G401 (cell line): ENCODE data around the gene KISS1. TPM values are rescaled to one million over a fixed set of nuclear protein-coding genes. Genes with fewer than 3 reads are reported as not detected.

Source experiments
- DNase-seq: peaks from one replicate; pipeline ENCODE4 v3.0.0-alpha.2; 2015; ENCODE audit warnings: low spot score
- in situ Hi-C: cut with HindIII; loops from 2 replicates; pipeline ENCODE4 v1.10.0; 2016; ENCODE audit warnings: low sequenced_read_pairs, mixed read lengths
- total RNA-seq: library from RNA; depleted of rRNA; stranded (reverse); fragments of >200 nt; shearing (Covaris generic); gene quantifications from 2 replicates; pipeline ENCODE4 v1.2.3, GENCODE V29; 2014

Gene KISS1
- total RNA-seq, 1 experiment from 2014 or later = not detected

DNA sequence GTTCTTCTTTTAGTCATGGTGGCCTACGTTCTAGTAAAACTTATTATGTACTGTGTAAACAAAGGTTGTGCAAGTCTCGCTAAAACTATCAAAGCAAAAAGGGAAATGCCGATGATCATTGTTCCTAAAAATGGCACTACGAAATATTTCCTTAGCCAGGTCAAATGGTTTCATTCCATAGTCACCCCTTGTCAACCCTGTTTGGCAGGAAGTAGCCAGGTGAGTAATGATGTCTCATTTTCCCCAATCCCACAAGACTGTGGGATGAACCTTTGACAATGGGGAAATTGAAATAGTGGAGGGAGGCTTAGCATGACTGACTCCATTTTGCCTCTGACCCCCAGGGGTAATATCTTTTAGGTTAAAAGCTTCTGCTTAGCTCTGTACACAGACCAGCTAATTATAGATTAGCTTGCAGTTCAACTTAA, 24.5 kb downstream of the KISS1 start:
- in situ Hi-C loops = no loop called here
- no peak for DNase-seq

DNA sequence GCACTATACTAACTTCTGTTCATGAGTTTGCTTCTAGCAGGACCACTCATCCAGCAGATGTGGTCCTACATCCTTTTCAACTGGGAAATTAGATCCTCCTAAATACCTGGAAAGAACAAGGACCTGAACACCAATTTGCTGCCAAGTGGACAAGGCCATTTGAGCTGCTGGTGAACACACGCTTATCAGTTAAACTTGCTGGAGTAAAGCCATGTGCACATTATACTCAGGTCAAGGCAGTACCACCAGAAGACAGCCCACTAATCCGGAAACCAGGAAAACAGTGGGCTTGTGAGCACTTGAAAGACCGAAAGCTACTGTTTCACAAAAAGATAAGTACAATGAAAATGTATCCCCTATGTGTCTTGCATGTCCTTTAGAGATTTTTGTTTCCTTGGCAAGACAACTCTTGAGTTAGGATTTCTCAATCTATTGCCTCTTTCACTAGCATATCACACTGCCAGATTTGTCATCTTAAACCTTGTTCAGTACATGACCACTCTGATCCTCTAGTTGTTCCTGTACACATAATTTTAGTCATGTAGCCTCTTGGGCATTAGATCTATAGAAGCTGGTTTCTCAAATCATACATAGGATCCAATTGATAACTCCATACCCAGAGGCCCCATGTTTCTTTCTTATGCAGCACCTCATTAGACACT, 25.7 kb downstream of the KISS1 start:
- in situ Hi-C loops = no loop called here

DNA sequence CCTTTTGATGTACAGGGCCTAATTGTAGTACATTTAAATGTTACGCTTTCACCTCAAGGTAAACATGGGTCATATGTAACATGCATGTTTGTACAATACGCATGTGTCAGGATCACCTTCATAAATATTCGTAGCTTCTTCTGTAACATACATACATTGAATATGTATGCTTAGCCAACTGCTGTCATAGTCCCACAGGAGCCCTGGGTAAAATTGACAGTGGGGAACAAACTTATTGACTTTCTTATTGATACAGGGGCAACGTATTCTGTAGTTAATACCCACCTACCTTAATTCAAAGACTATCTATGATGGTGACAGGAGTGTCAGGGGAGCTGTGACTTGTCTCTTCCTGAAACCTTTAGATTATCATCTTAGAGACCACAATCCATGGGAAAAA, 26.4 kb downstream of the KISS1 start:
- in situ Hi-C loops = no loop called here
- no peak for DNase-seq

More for the DNA sequence above, 25.7 kb downstream of the KISS1 start:
- DNase-seq = no peak

DNA sequence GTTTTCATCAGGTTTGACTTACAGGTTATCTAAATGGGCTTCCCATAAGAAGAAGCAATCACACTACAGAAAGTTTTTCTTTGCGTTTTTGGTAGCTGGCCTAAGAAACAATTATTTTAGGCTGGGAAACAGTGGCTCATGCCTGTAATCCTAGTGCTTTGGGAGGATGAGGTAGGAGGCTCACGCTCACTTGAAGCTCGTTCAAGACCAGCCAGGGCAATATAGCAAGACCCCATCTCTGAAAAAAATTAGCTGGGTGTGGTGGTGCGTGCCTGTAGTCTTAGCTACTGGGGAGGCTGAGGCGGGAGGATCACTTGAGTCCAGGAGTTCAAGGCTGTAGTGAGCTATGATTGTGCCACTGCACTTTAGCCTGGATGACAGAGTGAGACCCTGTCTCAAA, 28.6 kb downstream of the KISS1 start:
- in situ Hi-C loops = no loop called here
- DNase-seq = no peak

DNA sequence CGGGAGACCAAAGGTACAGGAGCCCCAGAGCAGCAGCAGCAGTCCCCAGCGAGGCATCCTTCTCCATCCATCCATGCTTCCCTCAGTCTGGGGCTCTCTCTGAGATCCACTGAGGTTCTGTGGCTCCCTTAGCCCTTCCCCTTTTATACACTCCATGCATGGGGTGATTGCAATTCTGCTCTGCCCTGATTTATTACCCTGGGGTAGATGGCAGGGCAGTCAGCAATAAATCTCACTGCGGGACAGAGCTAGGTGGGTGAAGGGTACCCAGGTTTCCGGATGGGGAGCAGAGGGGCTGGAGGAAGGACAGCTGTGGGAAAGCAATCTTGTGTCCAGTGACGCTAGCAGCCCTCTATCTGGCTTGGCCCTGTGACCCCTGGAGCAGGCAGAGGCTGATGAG, 30.1 kb downstream of the KISS1 start, which contains the start of gene REN:
Gene REN, minus strand, starts transcription at position 119 of the 400 bp plus-strand sequence. Its CDS starts 44 bp downstream, at position 75.
- no peak for DNase-seq
- in situ Hi-C loops = no loop called here

DNA sequence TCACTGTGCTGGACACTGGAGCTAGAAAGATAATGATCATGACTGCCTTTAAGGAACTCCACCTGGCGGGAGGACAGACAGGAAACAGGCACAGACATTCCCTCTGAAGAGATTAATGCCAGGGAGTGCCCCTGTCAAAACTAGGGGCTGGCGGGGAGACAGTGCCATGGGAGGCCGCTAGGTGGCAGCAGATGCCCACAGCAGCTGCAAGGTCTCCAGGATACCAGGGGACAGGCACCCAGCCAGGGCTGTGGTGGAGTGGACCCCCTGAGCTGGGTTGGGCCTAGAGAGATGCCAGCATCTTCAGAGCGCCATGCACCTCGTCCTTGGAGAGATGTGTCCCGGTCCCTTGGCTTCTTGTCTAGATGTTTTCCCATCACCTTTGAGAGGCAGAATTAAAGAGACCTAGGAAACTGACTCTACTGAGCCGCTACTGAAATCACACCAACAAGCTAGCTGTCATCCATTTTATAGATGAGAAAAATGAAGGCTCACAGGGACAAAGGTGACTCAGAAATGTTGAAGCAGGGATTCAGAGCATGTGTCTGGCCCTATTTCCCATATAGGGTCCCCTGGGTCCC, 33.7 kb downstream of the KISS1 start:
- in situ Hi-C loops = no loop called here
- peak; percentile 80 for DNase-seq

DNA sequence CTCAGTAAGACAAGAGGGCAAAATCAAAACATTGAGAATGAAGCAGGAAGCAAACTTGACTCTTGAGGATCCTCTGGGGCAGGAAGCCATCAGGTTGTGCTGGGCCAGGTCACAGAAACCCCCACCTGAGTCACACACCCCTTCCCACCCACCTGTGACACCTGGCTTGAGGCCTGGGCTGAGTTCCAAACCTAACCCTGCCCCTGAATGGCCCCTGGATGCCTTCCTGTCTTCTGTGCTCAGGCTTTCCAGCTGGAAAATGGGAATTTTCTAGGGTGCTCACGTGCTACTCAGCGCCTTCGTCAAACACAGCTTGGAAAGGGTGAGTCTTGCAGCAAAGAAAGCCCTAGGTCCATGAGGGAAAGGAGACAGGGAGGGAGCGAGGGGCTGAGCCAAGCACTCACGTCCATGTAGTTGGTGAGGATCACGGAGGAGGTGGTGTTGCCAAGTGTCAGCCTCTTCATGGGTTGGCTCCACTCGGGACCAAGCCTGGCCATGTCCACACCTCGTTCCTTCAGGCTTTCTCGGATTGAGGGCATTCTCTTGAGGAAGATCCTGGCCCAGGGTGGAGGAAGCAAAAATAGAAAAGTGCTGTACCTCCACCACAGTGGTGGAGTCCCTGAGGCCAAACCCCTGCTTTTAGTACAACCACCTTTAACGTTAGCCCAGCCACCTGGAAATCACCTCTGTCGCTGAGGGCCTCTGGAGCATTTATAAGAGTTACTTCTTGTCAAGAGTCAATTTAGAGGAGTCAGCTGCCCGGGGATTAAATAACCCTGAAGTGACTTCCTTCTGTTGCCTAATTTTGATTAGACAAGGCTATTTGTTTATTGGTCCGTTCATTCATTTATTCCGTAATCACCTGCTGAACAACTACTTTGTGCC, 34.4 kb downstream of the KISS1 start:
- in situ Hi-C loops = no loop called here

DNA sequence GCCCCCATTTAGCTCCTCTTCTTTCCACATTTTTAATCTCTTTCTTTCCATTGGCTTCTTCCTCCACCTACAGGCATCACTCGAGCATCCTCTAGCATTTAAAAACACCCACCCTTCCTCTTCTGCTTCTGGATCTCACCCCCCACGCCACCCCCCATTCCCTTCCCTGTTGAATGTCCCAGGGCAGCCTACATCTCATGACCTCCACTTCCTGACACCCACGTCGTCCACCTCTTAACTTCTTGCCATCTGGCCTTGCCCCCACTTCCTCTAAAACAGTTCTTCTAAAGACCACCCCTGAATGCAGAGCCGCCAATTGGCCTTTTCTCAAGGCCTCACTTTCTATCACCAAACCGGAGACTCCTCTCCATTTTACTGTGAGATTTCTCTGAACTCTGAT, 38.3 kb downstream of the KISS1 start:
- in situ Hi-C loops = no loop called here
- DNase-seq = no peak

More for the DNA sequence above, 34.4 kb downstream of the KISS1 start:
- DNase-seq = no peak

DNA sequence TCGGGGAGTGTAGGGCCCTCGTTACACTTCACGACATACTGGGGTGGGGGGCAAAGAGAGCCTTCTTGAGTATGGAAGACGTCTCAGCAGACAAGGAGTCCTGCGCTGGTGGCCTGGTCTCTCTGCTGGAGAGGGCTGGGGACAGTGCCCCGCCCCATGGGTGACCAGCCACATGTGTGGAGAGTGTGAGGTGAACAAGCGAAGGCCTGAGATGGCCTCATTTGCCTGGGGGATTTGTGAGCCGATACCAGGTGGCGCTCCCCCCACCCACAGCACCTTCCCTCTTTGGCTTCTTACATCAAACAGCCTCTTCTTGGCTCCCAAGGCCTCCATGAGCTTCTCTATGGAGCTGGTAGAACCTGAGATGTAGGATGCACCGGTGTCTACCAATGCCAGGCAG, 40.4 kb downstream of the KISS1 start:
- DNase-seq = no peak
- in situ Hi-C loops = no loop called here

DNA sequence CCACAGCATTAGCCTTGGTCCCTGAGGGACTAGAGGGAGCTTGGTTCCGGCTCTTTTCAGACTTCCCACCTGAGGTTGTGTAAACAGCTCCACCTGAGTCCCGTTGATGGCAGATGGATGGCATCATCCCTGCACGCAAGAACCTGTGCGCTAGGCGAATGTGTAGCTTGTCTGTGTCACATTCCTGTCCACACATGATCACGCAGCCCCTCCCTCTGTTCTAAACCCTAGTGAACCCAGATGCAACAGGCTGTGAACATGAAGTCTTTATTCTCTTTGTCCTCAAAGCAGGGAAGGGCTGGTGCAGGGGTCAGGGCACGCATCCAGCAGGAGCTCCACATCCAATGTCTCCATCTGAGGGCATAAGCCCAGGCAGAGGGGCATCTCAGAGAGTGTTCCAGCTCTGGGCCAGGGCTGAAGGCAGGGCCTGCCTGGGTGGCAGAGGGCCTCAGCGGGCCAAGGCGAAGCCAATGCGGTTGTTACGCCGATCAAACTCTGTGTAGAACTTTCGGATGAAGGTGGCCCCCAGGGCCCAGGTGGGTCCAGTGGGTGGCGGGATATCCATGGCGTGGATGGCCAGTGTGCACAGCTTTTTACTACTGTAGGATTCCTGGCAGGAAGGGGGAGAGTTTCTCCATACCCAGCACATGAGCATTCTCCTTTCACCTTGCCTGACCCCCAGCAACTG, 41.6 kb downstream of the KISS1 start:
- no peak for DNase-seq
- in situ Hi-C loops = no loop called here

DNA sequence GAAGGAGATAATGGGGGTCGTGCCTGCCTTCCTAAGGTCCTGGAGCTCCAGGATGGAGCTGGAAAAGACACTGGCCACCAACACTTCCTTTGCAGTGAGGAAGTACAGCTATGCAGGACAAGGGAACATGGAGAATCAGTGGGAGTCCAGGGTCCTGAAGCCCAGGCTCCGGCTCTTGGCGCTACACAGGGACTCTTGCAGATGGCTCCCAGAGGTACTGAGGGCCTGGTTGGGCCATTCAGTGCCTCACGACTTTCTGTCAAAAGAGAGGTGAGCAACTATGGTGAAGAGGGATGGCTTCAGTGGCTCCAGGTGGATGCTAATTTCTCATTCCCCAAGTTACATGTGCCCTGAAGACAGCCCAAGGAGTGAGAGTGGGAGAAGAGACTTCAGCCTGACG, 42.6 kb downstream of the KISS1 start:
- no peak for DNase-seq
- in situ Hi-C loops = no loop called here

DNA sequence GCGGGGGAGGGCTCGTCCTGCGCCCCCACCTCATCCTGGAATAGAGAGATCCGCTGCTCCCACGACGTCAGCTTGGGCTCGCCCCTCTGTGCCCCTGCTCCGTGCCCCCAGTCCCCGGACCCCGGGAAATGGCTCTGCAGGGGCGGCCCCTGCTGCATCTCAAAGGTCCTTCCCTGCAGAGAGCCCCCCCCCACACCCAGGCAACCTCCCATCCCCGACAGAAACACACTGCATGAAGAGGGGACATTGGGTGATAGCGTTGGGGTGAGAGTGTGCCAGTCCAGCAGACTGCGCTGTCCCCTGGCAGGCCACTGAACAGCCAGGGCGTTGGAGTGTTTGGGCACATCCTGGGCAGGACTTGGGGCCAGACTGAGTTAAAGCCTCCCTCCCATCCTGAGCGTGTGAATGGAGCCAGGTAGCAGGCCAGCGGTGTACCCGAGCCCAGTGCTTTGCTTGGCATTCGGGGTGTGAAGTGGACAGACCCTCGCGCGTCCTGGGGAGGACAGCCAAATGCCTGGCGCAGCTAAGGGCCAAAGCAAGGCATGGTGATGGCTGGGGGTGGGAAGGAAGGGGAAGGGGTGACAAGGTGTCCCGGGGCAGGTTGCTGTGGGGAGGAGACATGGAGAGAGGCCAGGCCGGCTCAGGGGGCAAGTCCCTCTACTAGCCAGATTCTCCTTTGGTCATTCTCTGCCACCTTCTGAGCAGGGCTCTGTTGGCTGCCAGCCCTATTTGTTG, 43.8 kb downstream of the KISS1 start:
- DNase-seq = no peak
- in situ Hi-C loops = no loop called here

DNA sequence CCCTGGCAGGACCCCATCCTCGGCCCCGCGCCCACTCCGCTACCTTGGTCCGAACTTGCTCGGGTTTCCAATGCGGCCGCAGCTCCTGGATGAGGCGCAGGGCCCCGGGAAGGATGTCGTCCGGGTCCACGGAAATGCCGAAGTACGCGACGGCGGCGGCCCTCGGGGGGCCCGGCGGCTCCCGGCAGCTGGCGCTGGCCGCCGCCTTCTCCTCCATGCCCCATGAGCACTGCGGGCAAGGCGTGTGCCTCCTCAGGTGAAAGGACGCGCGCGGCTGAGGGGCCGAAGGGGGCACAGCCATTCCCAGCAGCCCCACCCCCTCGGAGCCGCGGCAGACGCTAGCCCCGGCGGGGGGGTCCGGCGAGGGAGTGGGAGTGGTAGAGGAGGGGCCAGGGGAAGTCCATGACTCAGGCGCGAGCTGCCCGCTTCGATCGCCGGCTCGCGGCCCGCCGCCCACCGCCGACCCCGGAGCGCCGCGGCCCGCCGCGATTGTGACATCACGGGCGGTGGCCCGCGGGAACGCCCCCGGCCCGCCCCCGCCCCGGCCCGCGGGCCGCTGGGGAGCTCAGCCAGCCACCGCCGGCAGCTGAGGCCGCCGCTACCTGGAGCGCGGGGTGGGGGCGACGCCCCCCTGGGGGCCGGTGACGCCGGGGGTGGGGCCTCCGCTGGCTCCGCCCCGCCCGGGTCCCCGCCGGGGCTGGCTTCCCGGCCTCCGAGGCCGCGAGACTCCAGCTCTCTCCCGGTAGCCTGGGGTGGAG, 44.6 kb downstream of the KISS1 start, which contains the start of gene ETNK2:
Gene ETNK2, minus strand, starts transcription at position 493 of the 758 bp plus-strand sequence. Its CDS starts 192 bp downstream, at position 301.
- in situ Hi-C loops = no loop called here
- no peak for DNase-seq

DNA sequence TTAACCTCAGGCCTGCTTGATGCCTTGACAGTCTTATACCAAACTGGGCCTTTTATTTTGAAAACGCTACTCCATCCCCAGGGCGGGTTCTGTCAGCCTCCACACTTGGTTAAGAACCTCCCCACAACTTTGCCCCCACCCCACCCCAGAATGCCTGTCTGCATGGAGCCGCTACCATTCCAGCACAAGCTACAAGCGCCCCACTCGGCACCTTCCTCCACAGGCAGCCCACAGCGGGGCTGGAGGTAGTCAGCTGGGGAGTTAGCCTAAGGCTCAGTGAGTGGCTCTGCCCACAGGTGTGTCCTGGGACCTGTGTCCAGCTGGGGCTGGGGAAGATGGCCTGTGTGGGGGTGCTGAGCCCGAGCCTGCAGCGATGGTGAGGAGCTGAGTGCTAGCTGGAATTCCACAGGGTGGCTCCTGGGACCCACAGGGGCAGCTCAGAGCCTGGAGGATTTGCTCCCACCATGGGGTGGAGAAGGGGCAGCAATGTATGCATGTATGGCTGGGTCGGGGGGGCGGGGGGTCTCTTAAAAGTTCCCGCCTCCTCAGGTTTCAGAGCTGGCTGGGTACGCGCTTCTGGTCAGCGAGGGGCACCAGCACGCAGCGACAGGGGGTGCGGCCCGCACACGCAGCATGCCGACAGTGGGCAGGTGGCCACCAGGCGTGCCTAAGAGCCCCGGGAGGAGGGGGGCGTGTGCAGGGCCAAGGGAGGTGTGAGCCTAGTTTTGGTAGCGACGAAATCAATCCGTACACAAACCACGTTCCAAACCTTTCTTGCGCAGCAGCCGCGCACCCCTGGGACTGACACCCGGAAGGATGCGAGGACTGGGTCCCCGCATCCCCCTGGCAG, 45.4 kb downstream of the KISS1 start:
- no peak for DNase-seq
- in situ Hi-C loops = no loop called here

DNA sequence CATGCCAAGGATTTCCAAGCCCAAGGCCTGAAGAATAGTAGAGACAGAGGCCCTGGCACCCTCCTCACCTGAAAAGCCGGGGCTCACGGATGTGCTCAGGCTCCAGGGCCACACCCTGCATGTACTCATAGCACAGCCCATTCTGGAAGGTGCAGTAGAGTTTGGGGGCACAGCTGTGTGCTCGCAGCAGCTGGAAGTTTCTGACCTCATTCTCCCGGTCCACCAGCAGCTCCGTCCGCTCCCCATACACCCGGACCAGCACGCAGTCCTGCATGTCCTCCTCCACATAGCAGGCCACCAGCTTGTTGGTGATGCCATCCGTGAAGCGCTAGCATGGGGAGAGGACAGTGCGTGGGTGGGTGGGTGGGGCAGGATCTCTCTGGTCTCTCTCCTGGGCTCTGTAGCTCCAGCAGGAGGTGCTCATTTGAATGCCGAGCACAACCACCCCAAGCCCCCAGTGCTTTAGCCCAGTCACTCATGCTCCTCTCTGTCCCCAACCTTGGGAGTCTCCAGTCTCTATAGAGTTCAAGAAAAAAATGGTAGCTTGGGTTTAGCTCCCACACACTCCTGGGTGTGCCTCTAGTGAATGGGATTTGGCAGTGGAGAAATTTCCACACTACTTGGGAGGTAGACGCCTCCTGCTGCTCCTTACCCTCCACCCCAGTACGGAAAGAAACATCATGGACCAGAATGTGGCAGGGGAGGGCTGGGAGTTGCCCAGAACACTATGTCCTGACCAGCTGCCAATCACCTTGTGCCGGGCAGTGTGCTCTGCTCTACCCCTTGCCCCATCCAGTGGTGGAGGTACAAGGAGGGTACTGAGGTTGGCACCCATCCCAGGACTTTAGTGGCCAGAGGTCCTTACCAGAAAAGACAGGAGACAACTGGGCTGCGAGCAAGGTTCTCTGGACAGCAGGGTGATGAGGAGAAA, 46.4 kb downstream of the KISS1 start:
- no peak for DNase-seq
- in situ Hi-C loops = loop anchor here (25.0 kb wide), 1 partner anchor 288 kb away; the partner anchor contains the start of gene SNRPE

DNA sequence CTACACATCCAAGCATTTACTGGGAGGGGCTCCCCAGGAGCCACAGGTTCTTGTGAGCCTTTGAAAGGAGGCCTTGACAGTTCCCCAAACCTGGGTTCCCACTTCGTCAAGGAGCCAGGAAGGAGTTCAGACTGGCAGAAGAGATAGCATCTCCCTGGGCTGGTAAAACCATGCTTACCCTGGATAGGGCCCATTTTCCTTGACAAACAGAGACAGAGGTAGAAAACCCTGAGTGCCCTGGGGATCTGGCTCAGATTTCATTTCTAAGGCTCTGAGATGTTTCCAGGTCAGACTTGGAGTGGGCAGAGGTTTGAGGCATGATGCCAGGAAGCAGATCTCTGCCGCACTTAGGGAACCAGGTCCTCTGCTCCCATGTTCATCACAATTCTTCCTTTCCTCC, 47.2 kb downstream of the KISS1 start:
- no peak for DNase-seq
- in situ Hi-C loops = loop anchor here (25.0 kb wide), 1 partner anchor 287 kb away; the partner anchor contains the start of gene SNRPE
